ENCODE data around the gene ELMO1. TPM values are rescaled to one million over a fixed set of nuclear protein-coding genes. Genes with fewer than 3 reads are reported as not detected.

The ELMO1 gene
- total and polyA plus RNA-seq, 2 experiments from 2014 or later = 19.7 to 28.7 TPM

GRCh38 chr7:37249240-37249639, 199.4 kb downstream of the ELMO1 start:
- H3K27me3 ChIP-seq = no peaks in the 10 kb centered on the region
- H4K20me1 ChIP-seq (ENCODE audit: insufficient read depth, poor library complexity, severe bottlenecking) = no peaks in the 10 kb centered on the region
- WGBS (ENCODE audit: low lambda C conversion rate, missing lambda C conversion rate) = 67% methylated on average over 1 of the region's 1 CpG

GRCh38 chr7:37248396-37248861, 200.2 kb downstream of the ELMO1 start:
- peak overlapping the region; percentile 36 for H3K27ac ChIP-seq
- no peaks in the 10 kb centered on the region for H3K9me3 ChIP-seq (ENCODE audit: low read depth)
- no peak overlapping the region for H3K4me2 ChIP-seq

More at GRCh38 chr7:37249240-37249639, 199.4 kb downstream of the ELMO1 start:
- Histone ChIP-seq H2AFZ (no peak overlapping the region), H3K9me3 (ENCODE audit: low read depth) (no peaks in the 10 kb centered on the region), H3K36me3 (replicated peaks; ENCODE audit: insufficient read depth, low read depth) (no peaks in the 10 kb centered on the region), H3K79me2 (no peaks in the 10 kb centered on the region), H3K9me2 (replicated peaks; ENCODE audit: insufficient read depth) (no peaks in the 10 kb centered on the region), H3K4me2 (no peak overlapping the region), H3K4me1 (ENCODE audit: insufficient read depth) (no peaks in the 10 kb centered on the region), H3K27ac (no peak overlapping the region), H3K4me3 (no peak overlapping the region)
- TF ChIP-seq EZH2 (IDR thresholded peaks at IDR 0.05; ENCODE audit: borderline replicate concordance) (no peak), CTCF (IDR thresholded peaks at IDR 0.05; ENCODE audit: poor library complexity) (no peak), EZH2phosphoT487 (IDR thresholded peaks at IDR 0.05; ENCODE audit: low read depth, severe bottlenecking, unreplicated experiment) (no peak)
- no peak for DNase-seq (ENCODE audit: low spot score)

GRCh38 chr7:37247861-37248260, 200.8 kb downstream of the ELMO1 start:
- H3K36me3 ChIP-seq (replicated peaks; ENCODE audit: insufficient read depth, low read depth) = no peaks in the 10 kb centered on the region

More at GRCh38 chr7:37248396-37248861, 200.2 kb downstream of the ELMO1 start:
- Histone ChIP-seq H3K4me3 (no peak overlapping the region), H3K27me3 (no peaks in the 10 kb centered on the region), H4K20me1 (ENCODE audit: insufficient read depth, poor library complexity, severe bottlenecking) (no peaks in the 10 kb centered on the region), H3K4me1 (ENCODE audit: insufficient read depth) (no peaks in the 10 kb centered on the region), H2AFZ (no peak overlapping the region), H3K79me2 (no peaks in the 10 kb centered on the region), H3K9me2 (replicated peaks; ENCODE audit: insufficient read depth) (no peaks in the 10 kb centered on the region), H3K36me3 (replicated peaks; ENCODE audit: insufficient read depth, low read depth) (no peaks in the 10 kb centered on the region)
- 36% methylated on average over 3 of the region's 3 CpGs for WGBS (ENCODE audit: low lambda C conversion rate, missing lambda C conversion rate)
- TF ChIP-seq EZH2phosphoT487 (IDR thresholded peaks at IDR 0.05; ENCODE audit: low read depth, severe bottlenecking, unreplicated experiment) (no peak), CTCF (IDR thresholded peaks at IDR 0.05; ENCODE audit: poor library complexity) (no peak), EZH2 (IDR thresholded peaks at IDR 0.05; ENCODE audit: borderline replicate concordance) (no peak)
- DNase-seq (ENCODE audit: low spot score) = no peak

More at GRCh38 chr7:37247861-37248260, 200.8 kb downstream of the ELMO1 start:
- Histone ChIP-seq H3K4me2 (no peak overlapping the region), H3K4me3 (no peak overlapping the region), H3K4me1 (ENCODE audit: insufficient read depth) (no peaks in the 10 kb centered on the region), H3K27me3 (no peaks in the 10 kb centered on the region), H4K20me1 (ENCODE audit: insufficient read depth, poor library complexity, severe bottlenecking) (no peaks in the 10 kb centered on the region), H3K27ac (peak overlapping the region; percentile 36), H3K79me2 (no peaks in the 10 kb centered on the region), H3K9me2 (replicated peaks; ENCODE audit: insufficient read depth) (no peaks in the 10 kb centered on the region), H3K9me3 (ENCODE audit: low read depth) (no peaks in the 10 kb centered on the region), H2AFZ (no peak overlapping the region)
- WGBS (ENCODE audit: low lambda C conversion rate, missing lambda C conversion rate) = 44% methylated on average over 2 of the region's 2 CpGs
- TF ChIP-seq EZH2 (IDR thresholded peaks at IDR 0.05; ENCODE audit: borderline replicate concordance) = no peak
- TF ChIP-seq EZH2phosphoT487 (IDR thresholded peaks at IDR 0.05; ENCODE audit: low read depth, severe bottlenecking, unreplicated experiment) = no peak
- no peak for TF ChIP-seq CTCF (IDR thresholded peaks at IDR 0.05; ENCODE audit: poor library complexity)
- peak; percentile 60 for DNase-seq (ENCODE audit: low spot score)

All from hepatocyte (in vitro differentiated cells).